ENCODE results near the gene BDKRB2. TPM values are rescaled to one million over a fixed set of nuclear protein-coding genes. Genes with fewer than 3 reads are reported as not detected.

The BDKRB2 gene
- polyA plus RNA-seq, 1 experiment: 26.8 TPM

DNA sequence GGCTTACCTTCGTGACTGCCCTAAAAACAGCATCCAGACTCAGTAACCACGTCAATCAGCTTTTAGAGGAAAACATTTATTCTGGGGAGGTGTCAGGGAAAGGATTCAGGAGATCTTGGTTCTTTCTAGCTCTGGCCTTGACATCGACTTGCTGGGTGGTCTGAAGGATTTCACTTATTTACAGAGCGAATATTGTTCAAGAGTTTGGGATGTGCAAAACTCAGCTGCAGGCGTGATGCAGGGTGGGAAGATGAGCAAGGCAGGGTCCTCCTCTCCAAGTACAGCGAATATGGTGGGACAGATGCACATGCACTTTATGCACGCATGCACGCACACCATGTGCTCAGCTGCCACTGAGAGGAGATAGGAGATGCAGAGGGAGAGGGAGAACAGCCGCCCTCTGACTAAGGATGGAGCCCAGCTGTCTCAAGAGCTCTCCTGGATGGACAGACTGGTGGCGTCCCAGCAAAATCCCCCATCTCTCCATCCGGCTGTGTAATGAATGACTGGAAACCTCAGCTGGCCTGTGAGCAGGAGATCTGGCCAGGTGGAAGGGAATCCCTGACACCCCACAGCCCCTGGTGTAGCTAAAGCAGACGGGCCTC is 27.0 kb downstream of the BDKRB2 start:
- ChIA-PET CTCF (interaction anchor here (0.9 to 1.2 kb wide), 3 partner anchors 10 to 41 kb away, joined by 3 to 4 read pairs (median 3); no protein-coding TSS in a partner anchor), POLR2A (no interaction called here)
- Histone ChIP-seq H3K4me3 (ENCODE audit: low read depth, low read length) (no peak overlapping the region), H3K36me3 (ENCODE audit: control insufficient read depth, insufficient read depth, low read length) (peaks cover 8% of the 10 kb centered on the region), H3K27me3 (ENCODE audit: control insufficient read depth, insufficient read depth, low read length) (no peaks in the 10 kb centered on the region)
- TF ChIP-seq, protein P1, sequence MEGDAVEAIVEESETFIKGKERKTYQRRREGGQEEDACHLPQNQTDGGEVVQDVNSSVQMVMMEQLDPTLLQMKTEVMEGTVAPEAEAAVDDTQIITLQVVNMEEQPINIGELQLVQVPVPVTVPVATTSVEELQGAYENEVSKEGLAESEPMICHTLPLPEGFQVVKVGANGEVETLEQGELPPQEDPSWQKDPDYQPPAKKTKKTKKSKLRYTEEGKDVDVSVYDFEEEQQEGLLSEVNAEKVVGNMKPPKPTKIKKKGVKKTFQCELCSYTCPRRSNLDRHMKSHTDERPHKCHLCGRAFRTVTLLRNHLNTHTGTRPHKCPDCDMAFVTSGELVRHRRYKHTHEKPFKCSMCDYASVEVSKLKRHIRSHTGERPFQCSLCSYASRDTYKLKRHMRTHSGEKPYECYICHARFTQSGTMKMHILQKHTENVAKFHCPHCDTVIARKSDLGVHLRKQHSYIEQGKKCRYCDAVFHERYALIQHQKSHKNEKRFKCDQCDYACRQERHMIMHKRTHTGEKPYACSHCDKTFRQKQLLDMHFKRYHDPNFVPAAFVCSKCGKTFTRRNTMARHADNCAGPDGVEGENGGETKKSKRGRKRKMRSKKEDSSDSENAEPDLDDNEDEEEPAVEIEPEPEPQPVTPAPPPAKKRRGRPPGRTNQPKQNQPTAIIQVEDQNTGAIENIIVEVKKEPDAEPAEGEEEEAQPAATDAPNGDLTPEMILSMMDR (IDR thresholded peaks at IDR 0.05; ENCODE audit: insufficient read depth, low read depth, low read length): no peak
- no peak for DNase-seq (ENCODE audit: low read depth)

DNA sequence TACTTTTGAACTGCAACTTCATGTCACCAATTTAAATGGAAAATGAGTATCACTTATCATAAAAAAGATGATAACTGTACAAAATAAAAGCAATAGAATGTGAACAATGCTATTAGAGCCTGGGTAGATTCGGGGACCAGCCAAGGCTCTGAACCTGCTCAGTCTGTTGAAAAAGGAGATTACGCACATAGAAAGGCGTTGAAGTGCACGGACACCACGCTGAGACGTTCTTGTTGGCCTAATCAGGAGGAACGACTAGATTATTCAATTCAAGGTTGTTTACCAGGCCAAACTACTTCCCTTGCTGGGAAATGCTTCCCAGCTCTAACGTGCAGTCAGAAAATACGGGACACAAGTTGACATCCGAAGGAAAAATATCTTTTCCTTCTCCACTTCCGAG is 27.9 kb downstream of the BDKRB2 start:
- ChIA-PET CTCF (interaction anchor here (1.1 kb wide), 1 partner anchor 9 kb away, joined by 3 read pairs; no protein-coding TSS in a partner anchor), POLR2A (no interaction called here)
- Histone ChIP-seq H3K36me3 (ENCODE audit: control insufficient read depth, insufficient read depth, low read length) (peaks cover 11% of the 10 kb centered on the region), H3K27me3 (ENCODE audit: control insufficient read depth, insufficient read depth, low read length) (no peaks in the 10 kb centered on the region), H3K4me3 (ENCODE audit: low read depth, low read length) (no peak overlapping the region)
- TF ChIP-seq, protein P1 (IDR thresholded peaks at IDR 0.05; ENCODE audit: insufficient read depth, low read depth, low read length): no peak
- no peak for DNase-seq (ENCODE audit: low read depth)

DNA sequence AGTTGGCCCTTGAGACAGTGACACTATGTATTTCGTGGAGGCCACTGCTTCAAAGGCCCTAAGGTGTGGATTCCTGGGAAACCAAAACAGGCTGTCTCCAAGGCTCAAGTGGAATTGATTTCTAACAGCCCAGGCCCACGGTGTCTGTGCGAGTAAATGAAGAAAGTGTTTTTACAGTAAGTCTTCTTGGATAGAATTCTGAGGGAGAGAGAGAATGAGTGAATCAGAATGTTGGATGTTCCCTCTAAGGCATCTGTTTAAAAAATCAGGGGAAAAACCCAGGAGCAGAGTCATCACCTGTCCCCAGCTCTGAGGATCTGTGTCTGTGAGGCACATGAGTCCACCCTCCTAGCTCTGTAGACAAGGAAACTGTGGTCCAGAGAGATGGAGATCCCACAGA is 29.0 kb downstream of the BDKRB2 start:
- CTCF ChIA-PET: no interaction called here
- POLR2A ChIA-PET: no interaction called here
- H3K36me3 ChIP-seq (ENCODE audit: control insufficient read depth, insufficient read depth, low read length): peaks cover 14% of the 10 kb centered on the region
- TF ChIP-seq, protein P1 (IDR thresholded peaks at IDR 0.05; ENCODE audit: insufficient read depth, low read depth, low read length): no peak
- no peaks in the 10 kb centered on the region for H3K27me3 ChIP-seq (ENCODE audit: control insufficient read depth, insufficient read depth, low read length)
- H3K4me3 ChIP-seq (ENCODE audit: low read depth, low read length): no peak overlapping the region
- no peak for DNase-seq (ENCODE audit: low read depth)

DNA sequence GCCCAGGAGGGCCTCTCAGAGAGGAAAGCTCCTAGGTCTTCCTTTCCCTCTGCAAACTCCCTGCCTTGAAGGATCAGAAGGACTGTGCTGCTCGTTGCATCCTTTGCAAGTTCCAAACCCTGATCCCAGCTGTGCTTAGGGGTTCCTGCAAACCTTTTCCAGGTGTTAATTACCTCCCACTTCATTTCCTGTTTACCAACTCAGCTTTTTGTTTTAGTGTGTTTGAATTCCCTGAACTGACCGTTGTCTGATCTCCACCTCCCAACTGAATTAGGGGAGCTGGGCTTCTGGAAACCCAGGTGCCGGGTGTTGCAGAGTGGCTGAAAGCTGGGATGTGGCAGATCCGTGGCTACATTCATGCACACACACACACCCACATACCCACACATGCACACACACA is 30.8 kb downstream of the BDKRB2 start:
- CTCF ChIA-PET: no interaction called here
- Histone ChIP-seq H3K27me3 (ENCODE audit: control insufficient read depth, insufficient read depth, low read length) (no peaks in the 10 kb centered on the region), H3K4me3 (ENCODE audit: low read depth, low read length) (no peak overlapping the region), H3K36me3 (ENCODE audit: control insufficient read depth, insufficient read depth, low read length) (peaks cover 25% of the 10 kb centered on the region)
- DNase-seq (ENCODE audit: low read depth): no peak
- TF ChIP-seq, protein P1 (IDR thresholded peaks at IDR 0.05; ENCODE audit: insufficient read depth, low read depth, low read length): no peak
- POLR2A ChIA-PET: no interaction called here

DNA sequence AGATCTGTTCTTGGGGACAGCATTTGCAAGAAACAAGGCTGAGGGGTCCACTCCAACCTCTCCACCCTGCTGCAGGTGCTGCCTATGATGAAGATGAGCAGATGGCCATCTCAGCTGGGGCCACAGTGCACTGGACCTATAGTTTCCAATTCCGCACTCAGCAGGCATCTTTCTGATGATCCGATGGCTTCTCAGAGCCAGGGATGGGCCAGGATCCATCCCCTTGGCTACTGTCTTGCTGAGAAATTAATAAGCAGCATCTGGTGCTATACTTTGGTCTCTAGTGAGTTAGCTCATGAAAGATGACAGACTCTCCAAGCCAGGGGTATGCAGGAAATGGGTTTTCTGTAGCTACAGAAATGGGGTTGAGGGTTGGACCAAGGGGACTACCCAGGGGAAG is 33.0 kb downstream of the BDKRB2 start:
- Histone ChIP-seq H3K4me3 (ENCODE audit: low read depth, low read length) (no peak overlapping the region), H3K27me3 (ENCODE audit: control insufficient read depth, insufficient read depth, low read length) (no peaks in the 10 kb centered on the region), H3K36me3 (ENCODE audit: control insufficient read depth, insufficient read depth, low read length) (peaks cover 40% of the 10 kb centered on the region)
- TF ChIP-seq, protein P1 (IDR thresholded peaks at IDR 0.05; ENCODE audit: insufficient read depth, low read depth, low read length): no peak
- CTCF ChIA-PET: no interaction called here
- POLR2A ChIA-PET: no interaction called here
- DNase-seq (ENCODE audit: low read depth): no peak

Data from BJ (cell line).